GM23338 (cell line): ENCODE results near the gene CTXN1. TPM values are rescaled to one million over a fixed set of nuclear protein-coding genes. Genes with fewer than 3 reads are reported as not detected.

Source experiments
- ATAC-seq: fragments of 200-7000 bp; cut with Tn5 transposase; 3 replicates; pipeline ENCODE4 v1.9.1; 2020
- DNase-seq: peaks from one replicate; pipeline ENCODE4 v3.0.0-alpha.2; 2015; ENCODE audit warnings: low spot score
- H2AFZ ChIP-seq: fragments of 200-600 bp; sonication (generic); 2 replicates; pipeline ENCODE4 v1.8.0; 2016; ENCODE audit warnings: antibody characterized with exemption, mild to moderate bottlenecking, moderate library complexity
- H3F3A ChIP-seq: fragments of 200-600 bp; sonication (generic); replicated peaks from 2 replicates; pipeline ENCODE4 v1.8.0; 2017; ENCODE audit warnings: antibody characterized with exemption, mixed run types, low read depth
- H3K27ac ChIP-seq: fragments of 200-600 bp; sonication (generic); 2 replicates; pipeline ENCODE4 v1.6.1; 2016; ENCODE audit warnings: low read depth
- H3K27me3 ChIP-seq: fragments of 200-600 bp; sonication (generic); 2 replicates; pipeline ENCODE4 v1.8.0; 2016; ENCODE audit warnings: mild to moderate bottlenecking, mixed run types, moderate library complexity; ENCODE audit not compliant: insufficient read depth
- H3K36me3 ChIP-seq: fragments of 200-600 bp; sonication (generic); 2 replicates; pipeline ENCODE4 v1.8.0; 2016; ENCODE audit warnings: mild to moderate bottlenecking; ENCODE audit not compliant: insufficient read depth
- H3K4me1 ChIP-seq: fragments of 200-600 bp; sonication (generic); 2 replicates; pipeline ENCODE4 v1.8.0; 2016; ENCODE audit warnings: mild to moderate bottlenecking, moderate library complexity; ENCODE audit not compliant: insufficient read depth
- H3K4me2 ChIP-seq: fragments of 200-600 bp; sonication (generic); 2 replicates; pipeline ENCODE4 v1.7.1; 2017; ENCODE audit warnings: mixed run types
- H3K4me3 ChIP-seq: fragments of 200-600 bp; sonication (generic); 2 replicates; pipeline ENCODE4 v1.6.1; 2016; ENCODE audit warnings: mixed run types
- H3K79me2 ChIP-seq: fragments of 200-600 bp; sonication (generic); replicated peaks from 2 replicates; pipeline ENCODE4 v1.8.0; 2017; ENCODE audit warnings: mild to moderate bottlenecking; ENCODE audit not compliant: insufficient read depth
- H3K9me2 ChIP-seq: fragments of 200-600 bp; sonication (generic); 2 replicates; pipeline ENCODE4 v1.8.0; 2017; ENCODE audit not compliant: insufficient read depth
- H4K20me1 ChIP-seq: fragments of 200-600 bp; sonication (generic); replicated peaks from 2 replicates; pipeline ENCODE4 v1.8.0; 2017; ENCODE audit warnings: mild to moderate bottlenecking; ENCODE audit not compliant: insufficient read depth
- H3K27ac Mint-ChIP-seq: 2 replicates; pipeline ENCODE4 v1.8.0; 2020; ENCODE audit warnings: inconsistent platforms, mild to moderate bottlenecking, moderate library complexity, mixed read lengths
- H3K27me3 Mint-ChIP-seq: 3 replicates; pipeline ENCODE4 v1.8.0; 2022; ENCODE audit warnings: low read depth, mild to moderate bottlenecking, moderate library complexity, mixed read lengths, inconsistent platforms; ENCODE audit not compliant: insufficient read depth, poor library complexity
- H3K36me3 Mint-ChIP-seq: 3 replicates; pipeline ENCODE4 v1.8.0; 2021; ENCODE audit warnings: low read depth, mild to moderate bottlenecking, inconsistent platforms, moderate library complexity, mixed read lengths
- H3K4me1 Mint-ChIP-seq: 3 replicates; pipeline ENCODE4 v1.8.0; 2020; ENCODE audit warnings: mild to moderate bottlenecking, inconsistent platforms, mixed read lengths
- H3K4me3 Mint-ChIP-seq: 3 replicates; pipeline ENCODE4 v1.8.0; 2021; ENCODE audit warnings: moderate library complexity, mild to moderate bottlenecking, inconsistent platforms, mixed read lengths
- H3K9me3 Mint-ChIP-seq: 3 replicates; pipeline ENCODE4 v1.8.0; 2020; ENCODE audit warnings: moderate library complexity, mild to moderate bottlenecking, inconsistent platforms, mixed read lengths
- CREB1 ChIP-seq: fragments of 250-450 bp; sonication (Bioruptor Pico); IDR thresholded peaks from 2 replicates; pipeline ENCODE4 v1.5.0; 2020; ENCODE audit warnings: low read depth, mild to moderate bottlenecking, moderate library complexity
- CTCF ChIP-seq, 2 experiments: fragments of 200-600 bp in 1 of 2; sonication (generic) in 1 of 2; conservative IDR thresholded peaks; 2 replicates each; pipeline versions ENCODE4 v1.5.1 to v1.6.1; 2016 to 2017; ENCODE audit warnings: antibody characterized with exemption in 2 of 2, low read depth in 2 of 2, mild to moderate bottlenecking in 2 of 2, moderate library complexity in 1 of 2
- ETS1 ChIP-seq: IDR thresholded peaks from 2 replicates; pipeline ENCODE4 v1.6.1; 2016; ENCODE audit warnings: antibody characterized with exemption
- EZH2 ChIP-seq: fragments of 200-600 bp; sonication (generic); IDR thresholded peaks from one replicate; pipeline ENCODE4 v1.8.0; 2017; ENCODE audit warnings: antibody characterized with exemption, mild to moderate bottlenecking, low read depth; ENCODE audit not compliant: unreplicated experiment
- EZH2phosphoT487 ChIP-seq: fragments of 200-600 bp; sonication (generic); IDR thresholded peaks from one replicate; pipeline ENCODE4 v1.8.1; 2018; ENCODE audit warnings: antibody characterized with exemption; ENCODE audit not compliant: unreplicated experiment
- JUNB ChIP-seq: IDR thresholded peaks from one replicate; pipeline ENCODE4 v1.6.1; 2016; ENCODE audit warnings: antibody characterized with exemption; ENCODE audit not compliant: unreplicated experiment
- NANOG ChIP-seq: IDR thresholded peaks from 2 replicates; pipeline ENCODE4 v1.6.1; 2016; ENCODE audit warnings: antibody characterized with exemption, borderline replicate concordance
- POLR2AphosphoS5 ChIP-seq: IDR thresholded peaks from 2 replicates; pipeline ENCODE4 v1.6.1; 2016; ENCODE audit warnings: antibody characterized with exemption, low read depth
- REST ChIP-seq: IDR thresholded peaks from one replicate; pipeline ENCODE4 v1.6.1; 2018; ENCODE audit warnings: antibody characterized with exemption; ENCODE audit not compliant: unreplicated experiment
- STAT1 ChIP-seq: IDR thresholded peaks from one replicate; pipeline ENCODE4 v1.6.1; 2016; ENCODE audit warnings: antibody characterized with exemption; ENCODE audit not compliant: unreplicated experiment
- ZNF114 ChIP-seq: fragments of 250-450 bp; sonication (Bioruptor Pico); IDR thresholded peaks from 2 replicates; pipeline ENCODE4 v1.5.0; 2020; ENCODE audit warnings: mild to moderate bottlenecking, moderate library complexity
- ZNF331 ChIP-seq: fragments of 250-450 bp; sonication (Bioruptor Pico); IDR thresholded peaks from 2 replicates; pipeline ENCODE4 v1.5.0; 2020; ENCODE audit warnings: low read depth, mild to moderate bottlenecking, moderate library complexity
- ZNF462 ChIP-seq: fragments of 250-450 bp; sonication (Bioruptor Pico); IDR thresholded peaks from 2 replicates; pipeline ENCODE4 v1.5.0; 2020; ENCODE audit warnings: mild to moderate bottlenecking, moderate library complexity
- polyA plus RNA-seq: library from polyadenylated mRNA; unstranded; fragments of >200 nt; fragmentation: Nextera tagmentation; extraction: Ambion mirVana; gene quantifications from 2 replicates; pipeline ENCODE4 v1.2.1, GENCODE V29; 2016
- total RNA-seq: library from RNA; depleted of rRNA; stranded (reverse); fragments of >200 nt; shearing (Covaris generic); gene quantifications from 2 replicates; pipeline ENCODE4 v1.2.3, GENCODE V29; 2014

The CTXN1 gene
- total and polyA plus RNA-seq, 2 experiments from 2014 or later, result 22.5 to 52.4 TPM

- TF ChIP-seq EZH2 (no peak), JUNB (no peak), EZH2phosphoT487 (no peak), ZNF462 (CRISPR knock-in tag) (no peak), ZNF114 (no peak), CTCF (conservative IDR thresholded peaks at IDR 0.05; ENCODE audit: low read depth in 2 of 2) (no peak), NANOG (no peak), ZNF331 (CRISPR knock-in tag) (no peak), POLR2AphosphoS5 (no peak), REST (no peak), STAT1 (no peak), ETS1 (no peak), CREB1 (no peak)
- no peaks in the 10 kb centered on the region for H3K27me3 ChIP-seq
- H3K4me1 ChIP-seq, result 0 out of 2 replicates have a peak, but pooled peaks cover 3% of the 10 kb centered on the region
- Mint-ChIP-seq H3K4me3 (no peak overlapping the region), H3K9me3 (no peaks in the 10 kb centered on the region), H3K4me1 (peaks cover 3% of the 10 kb centered on the region; the same call in 1 of the 3 replicates), H3K36me3 (peaks cover 8% of the 10 kb centered on the region; the same call in 2 of the 3 replicates), H3K27ac (no peak overlapping the region), H3K27me3 (peaks cover 5% of the 10 kb centered on the region)
- no peak for ATAC-seq
- no peak overlapping the region for H3K4me3 ChIP-seq
- no peak overlapping the region for H3K4me2 ChIP-seq
- DNase-seq, result no peak
- no peaks in the 10 kb centered on the region for H3K79me2 ChIP-seq
- no peaks in the 10 kb centered on the region for H3K9me2 ChIP-seq
- H3F3A ChIP-seq, result no peaks in the 10 kb centered on the region
- H3K36me3 ChIP-seq, result no peaks in the 10 kb centered on the region
- no peak overlapping the region for H2AFZ ChIP-seq
- H4K20me1 ChIP-seq, result no peaks in the 10 kb centered on the region; the same call in 1 of the 2 replicates
- no peak overlapping the region for H3K27ac ChIP-seq
Observed at GRCh38 chr19:7897292-7897691, 28.6 kb downstream of the CTXN1 start.
